Left renal cortex interstitium (tissue), 4 donors: Measurements from ENCODE around the gene PPFIBP1. TPM values are rescaled to one million over a fixed set of nuclear protein-coding genes. Genes with fewer than 3 reads are reported as not detected.

Source experiments
- polyA plus RNA-seq, 4 donors: library from polyadenylated mRNA; unstranded; fragments of 120-200 nt; gene quantifications; one replicate each; pipeline ENCODE4 v1.2.1, GENCODE V29; 2013; ENCODE audit not compliant: insufficient read length in 4 of 4

Gene PPFIBP1
- polyA plus RNA-seq, 4 donors = 57.0 to 113 (median 83.0) TPM

Other genes starting within 250 kb of the PPFIBP1 start
- gene BMAL2, start 191.4 kb upstream of the PPFIBP1 start, polyA plus RNA-seq = 1 to 10 TPM; 5.6 to 7.1 (median 7.0) TPM
- 1 to 10 TPM in 1 of 4 donors, under 1 TPM in 3; 0.18 to 1.4 (median 0.74) TPM for gene SMCO2, start 77.5 kb upstream of the PPFIBP1 start, polyA plus RNA-seq
- gene REP15, start 172.2 kb downstream of the PPFIBP1 start, polyA plus RNA-seq = 1 to 10 TPM; 1.6 to 3.6 (median 2.5) TPM
- gene MRPS35, start 186.6 kb downstream of the PPFIBP1 start, polyA plus RNA-seq = 10 to 100 TPM; 67.1 to 90.6 (median 79.9) TPM